Brain pericyte (primary cell): ENCODE data around the gene FAM234A.
"Not testable (repeated sequence)": the region's sequence is repeated elsewhere in the genome, so short reads cannot be mapped to it uniquely, and the experiment has no call there.

Experiments used
- DNase-seq: peaks from one replicate; pipeline ENCODE4 v3.0.0-alpha.2; 2012; ENCODE audit warnings: low read depth, low spot score

FAM234A gene

GRCh38 chr16:234468-235305, at the start of gene FAM234A:
TSS of gene FAM234A (plus strand) at chr16:234821. CDS start at chr16:254414, 19,593 bp downstream.
- DNase-seq = peak; percentile 55

- no peak for DNase-seq
These were observed 49.4 kb upstream of the FAM234A start for GRCh38 chr16:185213-185612.

- no peak for DNase-seq
These were observed 48.9 kb upstream of the FAM234A start for GRCh38 chr16:185691-186090.

- DNase-seq = no peak
These were observed 47.3 kb upstream of the FAM234A start for GRCh38 chr16:187330-187729.

- DNase-seq = no peak
These were observed 45.9 kb upstream of the FAM234A start for GRCh38 chr16:188674-189073.

- no peak for DNase-seq
These were observed 44.9 kb upstream of the FAM234A start for GRCh38 chr16:189604-190186.

GRCh38 chr16:191831-192230, 42.8 kb upstream of the FAM234A start:
- DNase-seq = no peak

GRCh38 chr16:192686-193085, 41.9 kb upstream of the FAM234A start:
- no peak for DNase-seq

GRCh38 chr16:193441-193840, 41.2 kb upstream of the FAM234A start:
- DNase-seq = no peak

GRCh38 chr16:194516-194915, 40.1 kb upstream of the FAM234A start:
- no peak for DNase-seq

- DNase-seq = no peak
These were observed 34.2 kb upstream of the FAM234A start for GRCh38 chr16:200388-200787.

GRCh38 chr16:203246-203645, 31.4 kb upstream of the FAM234A start:
- DNase-seq = no peak

- DNase-seq = not testable (repeated sequence)
These were observed 30.6 kb upstream of the FAM234A start for GRCh38 chr16:204046-204445.

GRCh38 chr16:209359-209758, 25.3 kb upstream of the FAM234A start:
- not testable (repeated sequence) for DNase-seq

- not testable (repeated sequence) for DNase-seq
These were observed 22.9 kb upstream of the FAM234A start for GRCh38 chr16:211631-212180.

GRCh38 chr16:212999-213398, 21.6 kb upstream of the FAM234A start:
- DNase-seq = no peak

GRCh38 chr16:220021-220420, 14.6 kb upstream of the FAM234A start:
- DNase-seq = no peak

- DNase-seq = no peak
These were observed 6.3 kb upstream of the FAM234A start for GRCh38 chr16:228151-228851.

- DNase-seq = peak; percentile 65
These were observed 5.5 kb upstream of the FAM234A start, which contains the start of gene LUC7L for GRCh38 chr16:228852-229730. TSS of gene LUC7L (minus strand) at chr16:229449. CDS start at chr16:229339, 110 bp downstream.

- DNase-seq = no peak
These were observed 4.8 kb upstream of the FAM234A start for GRCh38 chr16:229731-230281.

- DNase-seq = not testable (repeated sequence)
These were observed 4.3 kb upstream of the FAM234A start for GRCh38 chr16:230351-230750.
